Loucy (cell line): ENCODE measurements around the gene PAAF1.

Source experiments
- H2AFZ ChIP-seq: fragments of 200-600 bp; sonication (generic); 2 replicates; pipeline ENCODE4 v1.6.0; 2016; ENCODE audit warnings: antibody characterized with exemption, mild to moderate bottlenecking, low read length, moderate library complexity
- H3F3A ChIP-seq: fragments of 200-600 bp; 2 replicates; pipeline ENCODE4 v1.6.0; 2016; ENCODE audit warnings: antibody characterized with exemption, low read depth, mild to moderate bottlenecking
- H3K27me3 ChIP-seq: fragments of 200-600 bp; sonication (generic); 2 replicates; pipeline ENCODE4 v1.6.1; 2014; ENCODE audit warnings: low read length, mild to moderate bottlenecking; ENCODE audit not compliant: insufficient read depth, poor library complexity, severe bottlenecking
- H3K36me3 ChIP-seq: fragments of 200-600 bp; sonication (generic); 2 replicates; pipeline ENCODE4 v1.6.1; 2016; ENCODE audit warnings: low read length; ENCODE audit not compliant: insufficient read depth
- H3K4me1 ChIP-seq: fragments of 200-600 bp; sonication (generic); 2 replicates; pipeline ENCODE4 v1.5.1; 2014; ENCODE audit warnings: low read length, mild to moderate bottlenecking; ENCODE audit not compliant: insufficient read depth, poor library complexity, severe bottlenecking
- H3K4me2 ChIP-seq: fragments of 200-600 bp; sonication (generic); 2 replicates; pipeline ENCODE4 v1.6.0; 2014; ENCODE audit warnings: antibody characterized with exemption, low read length, low read depth, mild to moderate bottlenecking; ENCODE audit not compliant: poor library complexity, severe bottlenecking
- H3K4me3 ChIP-seq: fragments of 200-600 bp; sonication (generic); 2 replicates; pipeline ENCODE4 v1.5.1; 2014; ENCODE audit warnings: low read length, mild to moderate bottlenecking, mixed read lengths; ENCODE audit not compliant: poor library complexity, severe bottlenecking
- H3K79me2 ChIP-seq: fragments of 200-600 bp; sonication (generic); 2 replicates; pipeline ENCODE4 v1.6.1; 2014; ENCODE audit warnings: low read length; ENCODE audit not compliant: insufficient read depth
- H3K9ac ChIP-seq: fragments of 200-600 bp; sonication (generic); 2 replicates; pipeline ENCODE4 v1.6.0; 2014; ENCODE audit warnings: mild to moderate bottlenecking, low read depth, low read length, moderate library complexity; ENCODE audit not compliant: poor library complexity, severe bottlenecking
- H3K9me2 ChIP-seq: fragments of 200-600 bp; sonication (generic); replicated peaks from 2 replicates; pipeline ENCODE4 v1.6.1; 2016; ENCODE audit warnings: low read depth, low read length, mixed read lengths
- H3K9me3 ChIP-seq: fragments of 200-600 bp; sonication (generic); 2 replicates; pipeline ENCODE4 v1.6.1; 2014; ENCODE audit warnings: mild to moderate bottlenecking, antibody characterized with exemption, low read length, low read depth; ENCODE audit not compliant: insufficient read depth
- H4K20me1 ChIP-seq: fragments of 200-600 bp; sonication (generic); 2 replicates; pipeline ENCODE4 v1.6.0; 2014; ENCODE audit warnings: antibody characterized with exemption, low read length, mild to moderate bottlenecking; ENCODE audit not compliant: insufficient read depth, poor library complexity, severe bottlenecking
- CTCF ChIP-seq: fragments of 200-600 bp; sonication (generic); conservative IDR thresholded peaks from 2 replicates; pipeline ENCODE4 v1.5.1; 2014; ENCODE audit warnings: mild to moderate bottlenecking, antibody characterized with exemption, low read length
- EZH2phosphoT487 ChIP-seq: fragments of 200-600 bp; IDR thresholded peaks from 2 replicates; pipeline ENCODE4 v1.6.1; 2018; ENCODE audit warnings: antibody characterized with exemption, mild to moderate bottlenecking, moderate library complexity, borderline replicate concordance

PAAF1 gene

GRCh38 chr11:73866095-73866579 is 10.7 kb upstream of the PAAF1 start:
- Histone ChIP-seq H3K4me3 (no peak overlapping the region), H3K4me2 (no peak overlapping the region)

GRCh38 chr11:73866586-73866996 is 10.2 kb upstream of the PAAF1 start:
- Histone ChIP-seq H3K36me3 (peaks cover 18% of the 10 kb centered on the region; the same call in 1 of the 2 replicates), H3K27me3 (no peaks in the 10 kb centered on the region), H3K9me2 (no peaks in the 10 kb centered on the region), H3F3A (no peaks in the 10 kb centered on the region), H4K20me1 (no peaks in the 10 kb centered on the region), H3K9me3 (no peaks in the 10 kb centered on the region), H3K4me2 (no peak overlapping the region), H3K79me2 (no peaks in the 10 kb centered on the region), H3K9ac (no peak overlapping the region), H2AFZ (no peak overlapping the region), H3K4me3 (no peak overlapping the region), H3K4me1 (no peaks in the 10 kb centered on the region)
- no peak for TF ChIP-seq CTCF
- no peak for TF ChIP-seq EZH2phosphoT487

More at GRCh38 chr11:73866095-73866579, 10.7 kb upstream of the PAAF1 start:
- Histone ChIP-seq H3K9me3 (no peaks in the 10 kb centered on the region), H4K20me1 (no peaks in the 10 kb centered on the region), H3K9me2 (no peaks in the 10 kb centered on the region), H3K4me1 (no peaks in the 10 kb centered on the region), H3K79me2 (no peaks in the 10 kb centered on the region), H3K36me3 (peaks cover 22% of the 10 kb centered on the region; the same call in 1 of the 2 replicates), H2AFZ (no peak overlapping the region), H3F3A (no peaks in the 10 kb centered on the region), H3K9ac (no peak overlapping the region), H3K27me3 (no peaks in the 10 kb centered on the region)
- TF ChIP-seq CTCF: no peak
- no peak for TF ChIP-seq EZH2phosphoT487

- no peak overlapping the region for H3K4me3 ChIP-seq
- peaks cover 16% of the 10 kb centered on the region for H3K79me2 ChIP-seq
- peaks cover 21% of the 10 kb centered on the region; the same call in 1 of the 2 replicates for H3K36me3 ChIP-seq
Observed at GRCh38 chr11:73869332-73869949, 7.4 kb upstream of the PAAF1 start.

More at GRCh38 chr11:73869332-73869949, 7.4 kb upstream of the PAAF1 start:
- TF ChIP-seq CTCF: no peak
- TF ChIP-seq EZH2phosphoT487: no peak
- no peak overlapping the region for H3K9ac ChIP-seq
- H4K20me1 ChIP-seq: no peaks in the 10 kb centered on the region
- H3K9me2 ChIP-seq: no peaks in the 10 kb centered on the region
- no peak overlapping the region for H2AFZ ChIP-seq
- H3K27me3 ChIP-seq: no peaks in the 10 kb centered on the region
- no peak overlapping the region for H3K4me2 ChIP-seq
- no peaks in the 10 kb centered on the region for H3F3A ChIP-seq
- no peaks in the 10 kb centered on the region for H3K9me3 ChIP-seq
- peaks cover under 1% of the 10 kb centered on the region for H3K4me1 ChIP-seq
